Neural progenitor cell (in vitro differentiated cells): ENCODE results near the gene ADSS1.

Experiments
- EZH2phosphoT487 ChIP-seq: fragments of 200-600 bp; sonication (generic); IDR thresholded peaks from 2 replicates; pipeline ENCODE4 v1.6.1; 2017; ENCODE audit warnings: antibody characterized with exemption
- TF ChIP-seq, protein P1 (sequence below): fragments of 200-600 bp; sonication (generic); IDR thresholded peaks from 2 replicates; pipeline ENCODE4 v1.5.1; 2017; ENCODE audit warnings: antibody characterized with exemption, mild to moderate bottlenecking

DNA sequence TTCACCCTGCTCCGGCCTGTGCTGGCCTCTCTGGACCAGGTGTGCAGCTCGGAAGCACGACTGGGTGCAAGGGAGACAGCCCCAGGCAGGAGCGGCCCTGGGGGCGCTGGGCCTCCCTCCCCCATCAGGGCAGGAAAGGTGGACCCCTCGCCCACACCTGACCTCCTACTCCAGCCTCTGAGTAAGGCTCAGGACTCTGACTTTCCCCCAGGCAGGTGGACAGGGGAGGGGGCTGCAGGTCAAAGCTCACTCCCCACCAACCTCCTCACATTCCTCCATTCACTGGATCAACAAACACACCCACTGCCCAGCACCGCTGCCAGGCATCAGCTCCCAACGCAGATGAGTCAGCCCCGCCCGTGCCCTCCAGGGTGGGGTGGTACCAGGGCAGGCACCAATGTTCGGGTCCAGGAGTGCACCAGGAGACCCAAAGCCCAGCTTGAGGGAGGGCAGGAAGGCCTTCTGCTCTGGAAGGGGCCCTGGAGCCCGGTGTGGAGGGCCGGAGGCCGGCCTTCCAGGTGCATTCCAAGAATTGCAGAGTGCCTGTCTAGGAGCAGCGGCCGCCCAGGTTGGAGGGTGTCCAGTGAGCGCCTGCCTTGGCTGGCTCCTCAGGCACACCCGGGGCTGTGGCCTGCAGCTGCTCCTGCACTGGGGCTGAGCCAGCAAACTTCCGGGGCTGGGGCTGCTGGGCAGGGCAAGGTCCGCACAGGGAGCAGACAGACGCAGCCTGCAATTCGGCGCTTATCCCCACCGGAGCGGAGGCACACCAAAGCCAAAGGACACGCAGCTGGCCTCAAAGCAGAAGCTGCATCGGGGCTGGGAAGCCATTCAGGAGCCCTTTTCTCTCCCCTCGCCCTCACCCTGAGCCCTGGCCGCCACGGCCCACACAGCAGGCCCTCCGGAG is 36.2 kb upstream of the ADSS1 start:
- TF ChIP-seq, protein P1, sequence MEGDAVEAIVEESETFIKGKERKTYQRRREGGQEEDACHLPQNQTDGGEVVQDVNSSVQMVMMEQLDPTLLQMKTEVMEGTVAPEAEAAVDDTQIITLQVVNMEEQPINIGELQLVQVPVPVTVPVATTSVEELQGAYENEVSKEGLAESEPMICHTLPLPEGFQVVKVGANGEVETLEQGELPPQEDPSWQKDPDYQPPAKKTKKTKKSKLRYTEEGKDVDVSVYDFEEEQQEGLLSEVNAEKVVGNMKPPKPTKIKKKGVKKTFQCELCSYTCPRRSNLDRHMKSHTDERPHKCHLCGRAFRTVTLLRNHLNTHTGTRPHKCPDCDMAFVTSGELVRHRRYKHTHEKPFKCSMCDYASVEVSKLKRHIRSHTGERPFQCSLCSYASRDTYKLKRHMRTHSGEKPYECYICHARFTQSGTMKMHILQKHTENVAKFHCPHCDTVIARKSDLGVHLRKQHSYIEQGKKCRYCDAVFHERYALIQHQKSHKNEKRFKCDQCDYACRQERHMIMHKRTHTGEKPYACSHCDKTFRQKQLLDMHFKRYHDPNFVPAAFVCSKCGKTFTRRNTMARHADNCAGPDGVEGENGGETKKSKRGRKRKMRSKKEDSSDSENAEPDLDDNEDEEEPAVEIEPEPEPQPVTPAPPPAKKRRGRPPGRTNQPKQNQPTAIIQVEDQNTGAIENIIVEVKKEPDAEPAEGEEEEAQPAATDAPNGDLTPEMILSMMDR: no peak
- no peak for TF ChIP-seq EZH2phosphoT487
